Activated CD8-positive, alpha-beta memory T cell treated with anti-CD3 and anti-CD28 coated beads for 36 hours (primary cell): Measurements from ENCODE around the gene CEP85L. TPM values are rescaled to one million over a fixed set of nuclear protein-coding genes. Genes with fewer than 3 reads are reported as not detected.

Experiments
- CTCF ChIA-PET: fragments of 350-600 bp; sonication (Branson Sonifier 250); formaldehyde crosslinking; loops from one replicate; lab custom pipeline; 2021; ENCODE audit warnings: antibody characterized with exemption; lab: Charles Lee
- POLR2A ChIA-PET: fragments of 350-600 bp; sonication (Branson Sonifier 250); formaldehyde crosslinking; loops from one replicate; lab custom pipeline; 2021; ENCODE audit warnings: antibody characterized with exemption; lab: Charles Lee
- total RNA-seq, 2 experiments: library from RNA; stranded (reverse); gene quantifications; one replicate each; pipeline ENCODE4 v1.2.3, GENCODE V29; 2021

Gene CEP85L
- total RNA-seq, 2 experiments from 2014 or later = 30.2 to 30.4 TPM

DNA sequence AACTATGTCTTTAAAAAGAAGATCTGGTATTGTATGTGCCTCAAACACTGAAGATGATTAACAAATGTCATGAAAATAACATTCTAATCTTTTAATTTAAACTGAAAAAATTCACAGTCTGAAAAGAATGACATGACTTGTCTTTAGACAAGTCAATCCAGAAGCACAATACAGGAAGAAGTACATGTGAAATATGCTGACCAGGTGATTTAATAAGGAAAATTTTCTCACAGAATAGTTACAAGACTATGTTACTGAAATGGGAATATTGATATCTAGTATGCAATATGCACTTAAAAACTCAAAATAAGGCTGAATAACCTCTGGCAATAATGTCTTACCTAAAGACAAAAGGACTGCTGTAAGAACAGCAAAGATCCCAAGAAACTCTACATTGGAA lies 13.1 kb downstream of the CEP85L start:
- POLR2A ChIA-PET = interaction anchor here (1.5 kb wide), 1 partner anchor 13 kb away, joined by 4 read pairs; the partner anchor contains the start of gene CEP85L
- CTCF ChIA-PET = interaction anchor here (0.7 kb wide), 1 partner anchor 129 kb away, joined by 5 read pairs; no protein-coding TSS in a partner anchor

DNA sequence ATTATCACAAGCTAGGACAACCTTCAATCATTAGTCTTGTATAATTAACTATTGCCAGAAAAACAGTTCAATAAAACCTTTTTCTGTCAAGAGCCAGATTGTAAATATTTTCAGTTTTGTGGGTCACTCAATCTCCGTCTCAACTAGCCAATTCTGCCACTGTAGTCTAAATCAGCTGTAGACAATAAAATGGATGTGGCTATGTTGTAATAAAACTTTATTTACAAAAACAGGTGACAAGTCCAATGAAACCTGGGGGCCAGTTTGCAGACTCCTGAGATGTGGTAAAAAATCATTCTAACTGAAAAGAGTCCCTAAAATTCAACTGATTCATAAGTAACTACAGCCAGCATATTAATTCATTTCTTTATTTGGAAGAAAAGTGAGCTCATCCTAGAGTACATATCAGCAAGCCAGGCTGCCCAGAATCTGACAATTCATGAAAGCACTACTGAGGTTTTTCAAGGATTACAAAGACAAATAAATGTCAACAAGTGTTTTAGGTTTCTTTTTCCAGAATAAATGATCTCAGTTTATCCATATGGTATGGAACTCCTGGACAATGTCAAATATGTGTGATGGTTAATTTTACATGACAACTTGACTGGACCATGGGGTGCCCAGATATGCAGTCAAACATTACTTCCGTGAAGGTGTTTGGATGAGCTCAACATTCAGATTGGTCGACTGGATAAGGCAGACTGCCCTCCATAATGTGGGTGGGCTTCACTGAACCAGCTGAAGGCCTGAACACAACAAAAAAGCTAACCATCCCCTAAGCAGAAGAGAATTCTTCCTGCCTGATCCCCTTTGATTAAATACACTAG lies 15.3 kb downstream of the CEP85L start:
- CTCF ChIA-PET = interaction anchor here (1.2 kb wide), 1 partner anchor 15 kb away, joined by 3 read pairs; the partner anchor contains the start of gene CEP85L
- POLR2A ChIA-PET = no interaction called here

DNA sequence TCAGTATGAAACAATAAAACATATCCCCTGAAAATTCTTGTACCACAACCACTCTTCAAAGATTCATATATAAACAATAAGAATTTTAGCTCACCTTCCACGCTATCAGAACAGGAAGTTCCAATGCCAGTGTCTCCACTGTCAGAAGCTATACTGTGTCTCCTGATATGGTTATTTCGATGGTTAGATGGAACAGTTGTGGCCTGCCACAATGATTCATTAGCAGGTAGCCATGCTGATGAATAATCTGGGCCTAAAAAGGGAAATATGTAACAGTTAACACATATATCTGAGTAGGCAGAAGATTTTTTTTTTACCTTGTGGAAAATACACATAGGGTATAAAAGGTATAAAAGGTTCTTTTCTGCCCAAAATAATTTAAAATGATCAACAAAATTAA lies 19.0 kb downstream of the CEP85L start:
- ChIA-PET POLR2A (interaction anchor here (0.5 to 0.6 kb wide), 3 partner anchors 42 to 100 kb away, joined by 3 to 5 read pairs (median 4); no protein-coding TSS in a partner anchor), CTCF (interaction anchor here (1.0 to 1.3 kb wide), 2 partner anchors 11 to 168 kb away, joined by 3 read pairs; no protein-coding TSS in a partner anchor)

DNA sequence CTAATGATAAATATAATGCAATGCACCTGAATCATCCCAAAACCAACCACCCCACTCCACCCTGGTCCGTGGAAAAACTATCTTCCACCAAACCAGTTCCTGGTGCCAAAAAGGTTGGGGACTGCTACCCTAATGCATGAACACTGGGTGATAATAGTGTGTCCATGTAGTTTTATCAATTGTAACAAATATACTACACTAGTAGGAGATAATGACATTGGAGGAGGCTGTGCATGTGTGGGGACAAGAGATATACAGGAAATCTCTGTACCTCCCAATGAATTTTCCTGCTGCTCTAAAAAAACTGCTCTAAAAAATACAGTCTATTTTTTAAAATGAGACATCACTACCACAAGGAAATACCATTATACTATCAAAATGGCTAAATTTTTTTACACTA lies 20.5 kb downstream of the CEP85L start:
- CTCF ChIA-PET = no interaction called here
- POLR2A ChIA-PET = no interaction called here

DNA sequence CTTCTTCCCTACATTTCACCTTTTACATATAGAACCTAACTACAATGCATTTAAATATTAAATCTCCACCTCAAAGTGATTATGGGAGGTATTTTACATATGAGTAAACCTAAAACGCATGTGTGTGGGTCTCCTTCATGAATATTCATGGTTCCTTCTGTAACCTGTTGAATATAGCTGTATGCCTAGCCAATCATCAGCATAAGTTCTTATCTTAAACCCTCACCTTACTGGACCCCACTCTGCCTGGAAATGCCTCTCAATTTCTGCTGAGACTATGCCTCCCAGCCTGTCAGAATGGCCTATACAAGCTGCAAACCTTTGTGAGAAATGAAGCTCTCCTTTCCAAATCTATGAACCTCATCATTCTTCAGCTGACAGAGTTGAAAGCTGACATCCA lies 21.3 kb downstream of the CEP85L start:
- CTCF ChIA-PET = no interaction called here
- POLR2A ChIA-PET = no interaction called here

DNA sequence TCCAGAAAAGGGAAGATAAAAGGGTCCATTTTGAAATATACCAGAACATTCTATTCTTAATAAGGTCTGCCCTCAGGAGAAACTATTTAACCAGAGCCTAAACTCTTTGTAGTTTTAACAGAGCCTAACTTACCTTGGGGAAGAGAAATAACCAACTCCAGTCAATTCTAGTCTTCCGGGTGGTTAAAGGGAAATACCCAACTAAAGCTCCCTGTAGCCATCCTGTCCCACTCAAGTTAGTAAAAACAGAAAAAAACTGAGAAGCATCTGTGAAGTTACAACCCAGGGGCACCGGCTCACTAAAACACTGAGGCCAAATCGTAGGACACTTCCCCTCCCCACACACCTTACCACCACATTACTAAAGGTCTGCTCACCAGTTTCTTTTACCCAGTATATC lies 23.7 kb downstream of the CEP85L start:
- CTCF ChIA-PET = no interaction called here
- POLR2A ChIA-PET = no interaction called here

DNA sequence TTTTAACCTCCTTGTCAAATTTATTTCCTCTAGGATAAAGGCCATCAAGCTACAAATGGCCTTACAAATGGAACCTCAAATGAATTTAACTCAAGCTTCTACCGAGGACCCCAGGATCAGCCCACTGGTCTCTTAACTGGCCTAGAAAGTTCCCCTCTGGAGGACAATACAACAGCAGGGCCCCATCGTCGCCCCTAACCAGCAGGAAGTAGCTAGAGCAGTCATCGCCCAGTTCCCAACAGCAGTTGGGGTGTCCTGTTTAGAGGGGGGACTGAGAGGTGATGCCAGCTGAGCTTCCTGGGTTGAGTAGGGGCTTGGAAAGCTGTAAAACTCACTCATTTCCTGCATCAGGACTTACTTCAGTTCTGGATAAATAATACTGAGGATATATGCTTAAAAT lies 25.6 kb downstream of the CEP85L start:
- POLR2A ChIA-PET = interaction anchor here (0.6 kb wide), 1 partner anchor 86 kb away, joined by 7 read pairs; no protein-coding TSS in a partner anchor
- CTCF ChIA-PET = no interaction called here

DNA sequence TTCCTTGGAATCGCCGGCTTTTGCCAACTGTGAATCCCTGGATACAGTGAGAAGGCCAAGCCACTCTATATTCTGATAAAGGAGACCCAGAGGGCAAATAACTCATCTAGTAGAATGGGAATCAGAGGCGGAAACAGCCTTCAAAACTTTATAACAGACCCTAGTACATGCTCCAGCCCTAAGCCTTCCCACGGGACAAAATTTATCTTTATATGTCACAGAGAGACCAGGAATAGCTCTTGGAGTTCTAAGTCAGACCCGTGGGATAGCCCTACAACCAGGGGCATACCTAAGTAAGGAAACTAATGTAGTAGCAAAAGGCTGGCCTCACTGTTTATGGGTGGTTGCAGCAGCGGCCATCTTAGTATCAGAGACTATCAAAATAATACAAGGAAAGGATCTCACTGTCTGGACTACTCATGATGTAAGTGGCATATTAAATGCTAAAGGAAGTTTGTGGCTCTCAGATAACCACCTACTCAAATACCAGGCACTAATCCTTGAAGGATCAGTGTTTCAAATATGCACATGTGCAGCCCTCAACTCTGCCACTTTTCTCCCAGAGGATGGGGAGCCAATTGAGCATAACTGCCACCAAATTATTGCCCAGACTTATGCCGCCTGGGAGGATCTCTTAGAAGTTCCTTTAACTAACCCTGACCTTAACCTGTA lies 29.5 kb downstream of the CEP85L start:
- ChIA-PET CTCF (interaction anchor here (0.9 kb wide), 1 partner anchor 11 kb away, joined by 3 read pairs; no protein-coding TSS in a partner anchor), POLR2A (no interaction called here)

DNA sequence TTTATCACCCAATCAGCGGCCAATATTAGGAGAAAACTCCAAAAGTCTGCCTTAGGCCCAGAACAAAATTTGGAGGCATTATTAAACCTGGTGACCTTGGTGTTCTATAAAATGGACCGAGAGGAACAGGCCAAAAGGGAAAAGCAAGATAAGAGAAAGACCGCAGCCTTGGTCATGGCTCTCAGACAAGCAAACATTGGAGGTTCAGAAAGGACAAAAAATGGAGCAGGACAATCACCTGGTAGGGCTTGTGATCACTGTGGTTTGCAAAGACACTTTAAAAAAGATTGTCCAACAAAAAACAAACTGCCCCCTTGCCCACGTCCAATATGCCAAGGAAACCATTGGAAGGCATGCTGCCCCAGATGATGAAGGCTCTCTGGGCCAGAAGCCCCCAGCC lies 31.2 kb downstream of the CEP85L start:
- ChIA-PET POLR2A (no interaction called here), CTCF (no interaction called here)

DNA sequence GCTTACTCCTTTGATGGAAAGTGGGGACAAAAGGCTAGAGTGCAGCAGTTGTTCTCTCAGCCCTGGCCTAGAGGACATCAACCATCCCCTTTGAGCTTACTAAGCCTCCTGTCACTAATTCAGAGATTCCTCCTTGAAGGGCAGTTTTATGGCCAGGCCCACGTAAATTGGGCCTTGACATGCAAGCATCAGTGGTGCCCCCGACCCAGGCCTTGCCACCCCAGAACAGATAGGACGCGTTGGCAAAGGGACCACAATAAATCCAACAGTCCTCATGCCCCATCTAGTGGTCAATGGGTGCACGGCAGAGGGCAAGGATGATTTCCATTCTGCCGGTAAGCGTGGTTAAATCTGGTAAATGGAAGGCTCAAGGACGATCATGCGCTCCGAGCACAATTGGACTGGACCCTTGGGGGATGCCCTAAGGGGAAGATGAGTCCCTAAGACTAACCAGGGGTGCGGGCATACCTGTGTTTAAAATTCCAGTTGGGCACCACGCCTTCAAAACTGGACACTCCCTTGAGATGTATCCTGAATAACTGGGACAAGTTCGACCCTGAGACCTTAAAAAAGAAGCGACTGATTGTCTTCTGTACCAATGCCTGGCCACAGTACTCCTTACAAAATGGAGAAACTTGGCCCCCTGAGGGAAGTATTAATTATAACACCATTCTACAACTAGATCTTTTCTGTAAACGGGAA lies 32.6 kb downstream of the CEP85L start:
- ChIA-PET CTCF (no interaction called here), POLR2A (no interaction called here)

DNA sequence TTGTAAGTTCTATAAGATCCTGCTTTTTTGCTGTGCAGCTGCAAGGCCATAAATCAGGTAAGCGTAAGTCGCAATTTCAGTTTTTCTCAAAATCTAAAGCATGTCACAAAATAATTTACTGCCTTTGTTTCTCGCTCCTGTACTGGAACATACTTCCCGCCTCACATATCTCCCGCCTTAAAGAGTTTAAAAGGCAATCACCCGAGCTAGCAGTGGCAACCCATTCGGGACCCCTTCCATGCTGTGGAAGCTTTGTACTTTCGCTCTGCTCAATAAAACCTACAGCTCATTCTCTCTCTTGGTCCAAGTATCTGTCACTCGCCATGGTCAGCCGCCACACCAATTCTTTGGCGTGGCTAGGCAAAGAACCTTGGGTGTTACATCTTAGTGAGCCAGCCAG lies 34.0 kb downstream of the CEP85L start:
- POLR2A ChIA-PET = no interaction called here
- CTCF ChIA-PET = interaction anchor here (0.5 kb wide), 1 partner anchor 141 kb away, joined by 5 read pairs; no protein-coding TSS in a partner anchor

DNA sequence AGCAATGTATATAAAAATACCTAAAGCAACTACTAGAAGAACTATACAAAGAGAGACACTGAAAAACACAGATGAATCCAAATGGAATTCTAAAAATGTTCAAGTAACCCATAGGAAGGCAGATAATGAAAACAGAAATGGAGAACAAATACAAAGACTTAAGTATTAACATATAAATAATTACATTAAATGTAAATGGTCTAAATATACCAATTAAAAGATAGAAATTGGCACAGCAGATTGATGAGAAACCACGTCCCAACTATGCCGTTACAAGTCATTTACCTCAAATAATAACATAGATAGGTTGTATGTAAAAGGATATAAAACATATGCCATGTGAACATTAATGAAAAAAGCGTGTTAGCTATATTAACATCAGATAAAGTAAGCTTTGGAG lies 40.1 kb downstream of the CEP85L start:
- ChIA-PET POLR2A (no interaction called here), CTCF (no interaction called here)

DNA sequence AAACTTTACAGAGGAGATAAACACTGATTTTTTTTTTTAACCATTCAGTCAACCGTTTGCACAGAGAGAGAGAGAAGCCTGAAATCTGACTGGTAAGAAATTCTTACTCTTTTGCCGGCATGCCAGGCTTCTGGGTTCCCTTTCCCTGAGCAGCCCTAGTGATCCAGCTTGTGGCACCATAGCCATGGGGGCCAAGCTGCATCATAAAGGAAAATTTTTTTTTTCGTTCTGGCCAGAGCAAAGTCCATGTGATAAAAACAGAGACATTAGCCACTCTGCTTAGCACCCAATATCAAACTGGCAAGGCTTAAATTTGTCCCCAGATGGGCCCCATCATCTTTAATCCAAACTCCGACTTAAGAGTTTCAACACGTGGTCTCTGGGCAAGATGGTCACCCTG lies 44.5 kb downstream of the CEP85L start:
- POLR2A ChIA-PET = no interaction called here
- CTCF ChIA-PET = no interaction called here

DNA sequence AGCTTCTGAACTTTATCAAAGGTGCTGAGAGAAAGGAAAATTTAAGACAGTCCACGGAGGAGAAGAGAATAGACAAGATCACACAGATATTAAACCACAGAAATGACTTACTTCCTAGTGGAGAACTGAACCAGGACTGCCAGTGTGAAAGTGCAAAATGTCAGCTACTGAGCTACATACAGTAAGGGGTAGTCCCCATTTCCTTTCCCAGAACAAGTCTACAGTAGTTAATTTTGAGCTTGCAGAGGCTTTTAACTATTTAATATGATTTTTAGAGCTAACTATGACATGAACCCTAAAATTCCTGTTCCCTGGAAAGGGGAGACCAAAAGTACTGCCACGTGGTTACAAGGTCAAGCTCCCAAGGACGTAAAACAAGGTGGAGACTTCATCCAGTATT lies 45.1 kb downstream of the CEP85L start:
- ChIA-PET CTCF (interaction anchor here (0.7 kb wide), 2 partner anchors 18 to 142 kb away, joined by 3 to 4 read pairs; no protein-coding TSS in a partner anchor), POLR2A (interaction anchor here (0.7 kb wide), 1 partner anchor 329 kb away, joined by 7 read pairs; no protein-coding TSS in a partner anchor)

DNA sequence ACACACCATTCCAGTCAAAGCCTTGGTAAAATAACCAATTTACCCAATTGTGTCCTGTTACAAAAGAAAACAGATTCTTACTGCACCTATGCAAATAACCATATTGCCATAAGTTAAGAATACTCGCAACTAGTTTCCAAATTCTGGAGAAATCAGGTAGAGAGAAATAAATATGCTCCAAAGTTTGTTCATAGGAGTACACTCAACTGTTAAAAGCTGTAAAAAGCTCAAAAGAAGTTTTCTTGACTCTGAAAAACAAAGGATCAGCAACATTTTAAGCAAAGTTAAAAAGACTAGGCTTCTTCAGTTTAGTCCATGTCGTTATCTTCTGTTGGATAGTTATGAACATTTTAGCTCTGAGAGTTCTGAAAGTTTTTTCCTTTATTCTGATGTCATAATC lies 48.0 kb downstream of the CEP85L start:
- POLR2A ChIA-PET = no interaction called here
- CTCF ChIA-PET = no interaction called here

DNA sequence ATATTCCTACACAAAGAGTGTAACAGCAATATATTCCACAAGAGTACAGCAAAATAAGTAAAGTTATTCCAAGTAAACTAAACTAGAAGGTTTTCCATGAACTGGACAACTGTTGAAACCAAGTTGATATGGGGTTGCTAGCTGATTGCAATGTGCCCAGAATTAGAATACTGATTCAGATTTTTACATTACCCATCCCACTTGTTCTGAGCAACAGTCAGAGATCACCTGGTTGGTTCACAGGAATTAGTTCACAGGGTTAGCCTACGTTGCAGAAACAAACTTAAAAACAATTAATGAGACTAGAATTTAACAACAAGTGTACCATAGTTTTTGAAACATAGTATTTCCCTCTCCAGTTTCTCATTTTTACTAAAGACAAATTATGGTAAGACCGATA lies 49.1 kb downstream of the CEP85L start:
- CTCF ChIA-PET = interaction anchor here (1.3 kb wide), 1 partner anchor 22 kb away, joined by 3 read pairs; no protein-coding TSS in a partner anchor
- POLR2A ChIA-PET = no interaction called here

DNA sequence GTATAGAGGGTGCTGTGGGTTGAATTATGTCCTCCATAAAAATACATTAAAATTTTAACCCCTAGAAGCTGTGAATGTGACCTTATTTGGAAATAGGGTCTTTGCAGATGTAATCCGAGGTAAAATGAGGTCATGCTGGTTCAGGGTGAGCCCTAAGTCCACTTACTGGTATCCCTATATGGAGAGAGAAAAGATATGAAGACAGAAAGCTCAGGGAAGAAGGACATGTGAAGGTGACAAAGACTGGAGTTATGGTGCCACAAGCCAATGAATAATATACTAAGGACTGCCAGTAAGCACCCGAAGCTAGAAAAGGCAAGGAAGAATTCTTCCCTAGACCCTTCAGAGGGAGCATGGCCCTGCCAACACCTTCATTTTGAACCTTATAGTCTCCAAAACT lies 53.1 kb downstream of the CEP85L start:
- POLR2A ChIA-PET = no interaction called here
- CTCF ChIA-PET = no interaction called here

DNA sequence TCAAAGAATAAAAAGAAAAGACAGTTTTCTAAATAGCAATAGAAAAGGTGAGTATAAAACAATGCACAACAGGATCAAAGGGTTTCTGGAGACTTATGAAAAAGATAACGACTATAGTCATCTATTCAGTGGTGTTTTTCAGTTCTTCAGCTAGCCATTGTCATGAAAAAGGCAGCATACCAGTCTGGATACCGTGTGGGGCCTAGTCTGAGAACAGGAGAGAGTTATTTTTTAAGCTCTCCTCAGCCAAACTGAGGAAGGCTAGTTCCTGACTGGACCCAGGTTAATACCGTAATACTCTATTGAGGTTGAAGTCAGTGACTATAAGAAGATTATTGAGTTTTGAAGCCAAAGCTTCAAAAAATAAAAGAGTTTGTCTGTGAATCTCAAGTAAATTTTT lies 53.8 kb downstream of the CEP85L start:
- ChIA-PET POLR2A (no interaction called here), CTCF (no interaction called here)

DNA sequence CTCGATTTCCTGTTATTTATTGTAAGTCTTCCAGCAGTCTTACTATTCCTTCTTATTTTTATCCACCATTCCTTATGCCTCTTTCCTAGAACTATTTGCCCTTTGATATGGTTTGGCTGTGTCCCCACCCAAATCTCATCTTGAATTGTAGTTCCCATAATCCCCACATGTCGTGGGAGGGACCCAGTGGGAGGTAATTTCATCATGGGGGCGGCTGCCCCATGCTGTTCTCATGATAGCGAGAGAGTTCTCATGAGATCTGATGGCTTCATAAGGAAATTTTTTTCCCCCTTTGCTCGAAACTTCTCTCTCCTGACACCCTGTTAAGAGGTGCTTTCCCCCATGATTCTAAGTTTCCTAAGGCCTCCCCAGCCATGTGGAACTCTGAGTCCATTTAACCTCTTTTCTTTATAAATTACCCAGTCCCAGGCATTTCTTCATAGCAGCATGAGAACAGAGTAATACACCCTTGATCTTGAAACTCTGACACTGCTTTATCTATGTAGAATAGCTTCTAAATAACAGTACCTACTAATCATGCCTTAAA lies 54.5 kb downstream of the CEP85L start:
- CTCF ChIA-PET = no interaction called here
- POLR2A ChIA-PET = no interaction called here
